ENCODE results near the gene PIGV. TPM values are rescaled to one million over a fixed set of nuclear protein-coding genes. Genes with fewer than 3 reads are reported as not detected.

PIGV gene
- total and polyA plus RNA-seq, 2 of the 4 experiments (the other 2 are of a cell fraction): 7.2 to 10.6 TPM

- Histone ChIP-seq H4K5ac (ENCODE audit: low read depth, low read length) (no peak overlapping the region), H3K9ac (ENCODE audit: low read depth, low read length) (no peak overlapping the region), H3K9me3 (ENCODE audit: control insufficient read depth, insufficient read depth, low read length) (no peaks in the 10 kb centered on the region), H3K36me3 (ENCODE audit: control insufficient read depth, insufficient read depth, low read length) (peaks cover 40% of the 10 kb centered on the region), H3K27me3 (ENCODE audit: control insufficient read depth, insufficient read depth, low read length) (no peaks in the 10 kb centered on the region), H3K18ac (ENCODE audit: low read depth, low read length) (no peak overlapping the region), H3K23ac (ENCODE audit: low read depth, low read length) (no peak overlapping the region), H2BK120ac (ENCODE audit: low read depth, low read length) (no peak overlapping the region), H3K9me1 (ENCODE audit: insufficient read depth, low read length) (peaks cover 17% of the 10 kb centered on the region), H3K4ac (ENCODE audit: low read depth, low read length) (no peak overlapping the region), H3K56ac (ENCODE audit: extremely low read depth, insufficient read depth, low read length) (no peak overlapping the region), H3K4me3 (ENCODE audit: insufficient read depth, low read depth, low read length) (no peak overlapping the region), H4K20me1 (ENCODE audit: insufficient read depth, low read length) (peaks cover 47% of the 10 kb centered on the region), H2BK20ac (ENCODE audit: low read depth, low read length) (no peak overlapping the region), H2BK5ac (ENCODE audit: low read depth, low read length, poor library complexity, severe bottlenecking) (no peak overlapping the region), H3K27ac (ENCODE audit: insufficient read depth, low read length) (no peak overlapping the region), H2AK5ac (ENCODE audit: low read depth, low read length) (no peak overlapping the region), H3K4me2 (ENCODE audit: low read depth, low read length) (no peak overlapping the region), H2BK15ac (ENCODE audit: low read depth, low read length) (no peak overlapping the region), H2AFZ (replicated peaks; ENCODE audit: low read length, poor library complexity) (no peak overlapping the region), H2AK9ac (replicated peaks; ENCODE audit: low read depth, low read length, poor library complexity) (no peak overlapping the region), H3K79me1 (ENCODE audit: low read depth in 1 of 2, low read length in 2 of 2) (peaks cover 61 to 87% of the 10 kb centered on the region in 2 experiments), H3K14ac (replicated peaks; ENCODE audit: low read depth, low read length) (no peak overlapping the region), H4K91ac (ENCODE audit: insufficient read depth, low read depth, low read length) (no peak overlapping the region), H3K4me1 (ENCODE audit: control insufficient read depth, insufficient read depth, low read length) (peaks cover 14% of the 10 kb centered on the region), H4K8ac (ENCODE audit: low read depth in 2 of 2, low read length in 2 of 2) (no peak overlapping the region)
- BruUV-seq (replicated peaks): no TSS peak
- TF ChIP-seq CEBPB (IDR thresholded peaks at IDR 0.05; ENCODE audit: low read depth, low read length): no peak
- no peak for ATAC-seq (ENCODE audit: low read depth)
- intact Hi-C loops (cut with micrococcal nuclease) (no loop called here), dilution Hi-C loops (cut with HindIII; ENCODE audit: low sequenced_read_pairs, unreplicated experiment) (no loop called here), in situ Hi-C loops (cut with MboI; ENCODE audit: low sequenced_read_pairs) (no loop called here)
- 100% methylated on average over 3 of the region's 5 CpGs; no CpG with 5 or more reads in 1 of the 2 experiments for WGBS, 2 experiments (ENCODE audit: extremely low coverage in 2 of 2, insufficient read length in 1 of 2)
- CTCF ChIA-PET: no interaction called here
- no peak for DNase-seq
- POLR2A ChIA-PET (ENCODE audit: unreplicated experiment): no interaction called here
These were observed 38.3 kb upstream of the PIGV start for GRCh38 chr1:26749458-26749857.
